Measurements from ENCODE around the gene FABP6.
"Not testable (repeated sequence)": the region's sequence is repeated elsewhere in the genome, so short reads cannot be mapped to it uniquely, and the experiment has no call there.

FABP6 gene, protein sequence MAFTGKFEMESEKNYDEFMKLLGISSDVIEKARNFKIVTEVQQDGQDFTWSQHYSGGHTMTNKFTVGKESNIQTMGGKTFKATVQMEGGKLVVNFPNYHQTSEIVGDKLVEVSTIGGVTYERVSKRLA

DNA sequence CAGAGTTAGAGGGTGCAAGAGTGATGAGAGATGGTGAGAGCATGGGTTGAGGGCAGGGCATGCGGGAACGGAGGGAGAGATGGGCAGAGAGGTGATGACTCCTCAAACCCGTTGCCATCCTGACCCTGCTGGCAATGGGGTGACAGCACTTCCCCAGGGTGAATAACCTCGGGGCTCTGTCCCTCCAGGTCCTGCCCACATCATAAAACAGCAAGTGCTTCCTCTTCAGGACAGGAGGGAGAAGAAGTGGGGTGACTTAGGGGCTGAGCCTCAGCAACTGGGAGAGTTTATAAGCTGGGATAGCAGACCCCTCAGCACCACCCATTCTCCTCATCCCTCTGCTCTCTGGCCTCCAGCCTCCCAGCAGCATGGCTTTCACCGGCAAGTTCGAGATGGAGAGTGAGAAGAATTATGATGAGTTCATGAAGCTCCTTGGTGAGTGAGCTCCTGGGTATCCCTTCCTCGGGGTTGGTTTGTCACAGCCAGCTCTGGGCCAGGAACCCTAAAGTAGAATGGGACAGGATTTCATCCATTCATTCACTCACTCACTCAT lies at the start of gene FABP6:
Gene FABP6, plus strand, starts transcription at position 317 of the 553 bp plus-strand sequence. Its CDS starts 52 bp downstream, at position 369.
- no peak for DNase-seq (ENCODE audit: low read depth in 3 of 3)

DNA sequence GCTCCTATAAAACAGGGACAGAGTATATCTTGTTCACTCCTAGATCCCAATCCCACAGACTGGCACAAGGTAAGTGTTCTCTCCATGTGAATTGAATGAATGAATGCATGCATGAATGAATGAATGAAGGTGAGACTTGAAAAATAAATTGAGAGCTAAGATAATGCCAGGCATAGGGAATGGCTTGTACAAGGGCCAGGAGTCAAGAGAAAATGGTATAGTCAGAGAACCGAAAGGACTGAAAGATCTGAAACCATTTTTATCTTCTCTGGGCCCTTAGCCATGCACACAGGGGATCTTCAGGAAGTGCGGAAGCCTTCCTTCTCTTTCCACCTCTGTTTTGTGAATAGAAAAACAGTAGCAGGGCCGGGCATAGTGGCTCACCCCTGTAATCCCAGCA lies 48.4 kb upstream of the FABP6 start:
- DNase-seq (ENCODE audit: low read depth in 3 of 3), result no peak

DNA sequence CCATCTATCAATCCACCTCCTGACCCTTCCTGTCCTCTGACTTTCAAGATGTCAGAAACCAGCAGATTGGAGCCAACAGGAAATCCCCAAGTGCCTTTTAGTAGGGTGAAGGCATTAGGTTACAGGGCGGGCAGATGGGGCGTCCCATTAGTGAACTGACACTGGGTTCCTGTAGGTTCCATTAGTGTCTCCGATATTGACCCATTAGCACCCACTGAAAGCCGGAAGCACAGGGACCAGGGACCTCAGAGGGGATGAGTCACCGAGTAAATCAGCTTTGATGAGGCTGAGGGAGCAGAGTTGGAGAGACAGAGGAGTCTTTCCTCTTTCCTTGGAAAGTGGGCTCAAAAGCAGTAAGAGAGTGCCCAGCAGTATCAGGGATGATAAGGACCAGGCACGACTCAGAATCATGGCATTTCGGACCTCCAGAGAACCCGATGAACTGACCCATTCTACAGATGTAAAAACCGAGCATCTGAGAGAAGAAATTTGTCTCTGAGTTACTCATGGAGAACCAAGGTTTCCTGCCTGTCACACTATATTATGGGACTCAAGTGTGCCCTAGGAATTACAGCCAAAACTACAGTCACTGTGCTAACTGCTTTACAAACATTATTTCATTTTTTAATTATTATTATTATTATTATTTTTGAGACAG lies 47.2 kb upstream of the FABP6 start:
- no peak for DNase-seq (ENCODE audit: low read depth in 3 of 3)

DNA sequence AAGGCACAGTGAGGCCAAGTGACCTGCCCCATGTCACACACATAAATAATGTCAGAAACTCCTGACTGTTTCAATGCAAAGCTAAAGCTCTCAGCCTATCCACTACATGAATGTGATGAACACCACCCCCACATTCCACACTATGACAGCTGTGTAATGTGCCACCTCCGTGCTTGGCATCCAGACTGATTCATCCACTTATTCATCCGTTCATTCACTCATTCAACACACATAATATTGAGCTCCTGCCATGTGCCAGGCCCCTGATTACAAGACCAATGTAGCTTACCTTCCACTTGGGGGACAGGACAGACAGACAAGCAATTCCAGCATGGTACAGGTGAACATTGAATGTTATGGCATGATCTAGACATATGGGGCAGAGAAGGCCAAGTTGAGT lies 46.2 kb upstream of the FABP6 start:
- DNase-seq (ENCODE audit: low read depth in 3 of 3), result no peak

DNA sequence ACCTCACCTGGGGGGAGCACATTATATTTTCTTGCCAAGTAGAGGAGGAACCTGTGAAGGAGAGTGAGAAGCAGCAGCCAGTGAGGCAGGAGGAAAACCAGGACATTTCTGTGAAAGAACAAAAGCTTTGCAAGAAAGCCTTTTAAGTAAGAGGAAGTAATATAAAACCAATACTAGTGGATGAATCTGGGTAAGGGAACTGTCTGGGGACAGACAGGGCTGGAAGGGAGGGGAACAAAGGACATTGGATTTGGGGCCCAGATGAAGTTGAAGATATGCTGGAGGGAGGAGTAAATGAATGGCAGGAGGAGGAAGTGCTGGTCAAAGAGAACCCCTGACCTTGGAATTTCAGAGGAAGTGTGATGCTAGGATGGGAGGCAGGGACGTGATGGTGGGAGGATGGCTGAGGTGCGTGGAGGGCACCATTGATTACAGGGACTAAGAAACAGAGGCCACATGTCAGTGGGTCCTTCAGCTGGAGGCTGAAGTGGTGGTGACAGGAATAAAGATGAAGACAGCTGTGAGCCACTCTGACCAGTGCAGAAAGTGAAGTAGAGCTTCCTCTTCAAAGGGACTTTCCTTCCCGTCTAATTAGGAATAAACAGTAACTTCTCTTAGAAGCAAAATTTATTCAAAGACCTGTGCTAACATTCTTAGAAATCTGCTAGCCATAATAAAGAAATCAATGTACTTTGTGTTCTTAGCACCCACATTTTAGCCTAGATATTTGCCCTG lies 43.5 kb upstream of the FABP6 start:
- no peak for DNase-seq (ENCODE audit: low read depth in 3 of 3)

DNA sequence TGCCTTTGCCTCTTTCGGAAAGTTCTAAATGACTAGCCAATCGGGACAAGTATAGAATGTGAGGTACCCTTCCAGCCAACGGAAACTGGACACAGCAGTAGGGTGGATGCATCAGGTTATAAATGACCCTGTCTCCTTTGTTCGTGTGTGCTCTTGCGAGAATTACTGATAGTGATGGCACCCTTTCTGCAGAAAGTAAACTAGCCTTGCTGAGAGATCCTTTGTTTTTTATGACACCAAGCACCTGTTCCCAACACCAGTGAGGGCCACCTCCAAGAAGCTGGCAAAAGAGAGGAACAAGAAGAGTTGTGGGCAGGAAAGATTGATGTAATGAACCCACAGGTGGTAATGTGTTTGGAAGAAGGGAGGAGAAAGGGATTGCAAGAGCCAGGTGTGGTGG lies 42.8 kb upstream of the FABP6 start:
- DNase-seq (ENCODE audit: low read depth in 3 of 3), result no peak

DNA sequence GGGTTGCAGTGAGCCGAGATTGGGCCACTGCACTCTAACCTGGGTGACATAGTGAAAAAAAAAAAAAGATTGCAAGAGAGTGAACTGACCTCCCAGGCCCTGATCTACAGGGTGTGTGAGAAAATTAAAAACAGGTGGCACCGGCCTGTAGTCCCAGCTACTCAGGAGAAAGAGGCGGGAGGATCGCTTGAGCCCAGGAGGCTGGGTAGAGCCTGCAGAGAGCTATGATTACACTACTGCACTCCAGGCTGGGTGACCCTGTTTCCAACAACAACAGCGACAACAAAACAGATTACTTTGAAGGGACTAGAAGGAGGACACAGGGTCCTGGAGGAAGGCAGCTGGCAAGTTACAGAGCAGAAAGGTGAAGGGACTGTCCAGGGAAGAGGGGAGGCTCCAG lies 42.2 kb upstream of the FABP6 start:
- DNase-seq (ENCODE audit: low read depth in 3 of 3), result no peak

DNA sequence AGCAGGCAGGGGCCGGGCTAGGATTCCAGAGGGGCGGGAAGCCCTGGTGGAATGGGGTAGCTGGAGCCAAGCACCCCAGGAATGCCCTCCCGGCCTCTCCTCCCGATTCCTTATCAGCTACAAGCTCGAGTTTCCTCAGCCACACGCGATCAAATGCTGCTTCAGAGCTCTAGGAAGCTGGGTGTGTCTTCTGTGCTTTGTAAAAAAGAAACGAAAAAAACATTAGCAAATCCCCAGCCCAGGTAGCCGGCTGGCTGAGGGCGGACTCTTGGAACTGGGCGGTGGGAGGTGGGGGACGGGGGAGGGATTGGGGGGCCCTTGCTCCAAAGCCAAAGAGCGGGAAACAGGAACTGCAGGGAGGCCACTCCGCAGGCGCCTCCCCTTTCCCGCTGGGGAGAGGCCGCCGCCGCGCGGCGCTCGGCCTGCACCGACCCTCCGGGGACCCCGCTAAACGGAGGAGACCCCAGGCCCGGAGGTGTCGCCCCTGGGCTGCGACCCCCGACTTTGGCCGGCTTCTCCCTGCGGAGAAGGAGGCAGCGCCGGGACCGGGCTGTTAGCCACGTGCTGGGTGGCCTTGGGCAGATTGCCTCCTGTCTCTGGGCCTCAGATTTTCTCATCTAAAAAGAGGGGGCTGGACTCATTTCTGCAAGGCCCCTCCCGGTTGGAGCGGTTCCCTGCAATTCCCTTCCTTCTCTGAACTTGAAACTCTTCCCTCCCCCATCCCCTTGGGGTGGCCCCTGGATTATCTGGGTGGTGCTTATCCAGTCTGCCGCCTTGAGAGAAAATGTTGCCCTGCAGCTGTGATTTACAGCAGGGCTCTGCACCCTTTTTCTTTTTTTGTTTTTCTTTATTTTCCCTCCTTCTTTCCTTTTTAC lies 40.9 kb upstream of the FABP6 start:
- DNase-seq (ENCODE audit: low read depth in 3 of 3), result no peak

DNA sequence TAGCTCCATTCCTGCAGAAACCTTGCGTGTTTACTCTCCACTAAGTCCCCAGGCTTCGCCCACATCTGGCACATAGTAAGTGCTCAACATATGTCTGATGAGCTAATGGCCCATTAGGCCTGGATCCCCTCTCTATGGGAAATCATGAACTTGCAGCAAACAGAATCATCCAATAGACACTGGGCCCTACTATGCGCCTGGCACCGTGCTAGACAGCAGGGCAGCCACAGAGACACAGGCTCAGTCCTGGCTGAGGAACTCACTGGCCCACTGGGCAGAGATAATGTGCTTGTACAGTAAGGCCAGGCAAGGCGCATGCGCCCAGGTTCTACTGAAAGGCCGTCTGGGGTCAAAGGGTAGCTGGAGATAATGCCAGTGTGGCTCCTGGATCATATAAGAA lies 36.9 kb upstream of the FABP6 start:
- DNase-seq (ENCODE audit: low read depth in 3 of 3), result no peak

DNA sequence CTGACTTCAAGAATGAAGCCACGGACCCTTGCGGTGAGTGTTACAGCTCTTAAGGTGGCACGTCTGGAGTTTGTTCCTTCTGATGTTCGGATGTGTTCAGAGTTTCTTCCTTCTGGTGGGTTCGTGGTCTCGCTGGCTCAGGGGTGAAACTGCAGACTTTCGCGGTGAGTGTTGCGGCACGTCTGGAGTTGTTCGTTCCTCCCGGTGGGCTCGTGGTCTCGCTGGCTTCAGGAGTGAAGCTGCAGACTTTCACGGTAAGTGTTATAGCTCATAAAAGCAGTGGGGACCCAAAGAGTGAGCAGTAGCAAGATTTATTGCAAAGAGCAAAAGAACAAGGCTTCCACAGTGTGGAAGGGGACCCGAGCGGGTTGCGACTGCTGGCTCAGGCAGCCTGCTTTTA lies 36.2 kb upstream of the FABP6 start:
- DNase-seq (ENCODE audit: low read depth in 3 of 3), result not testable (repeated sequence)

DNA sequence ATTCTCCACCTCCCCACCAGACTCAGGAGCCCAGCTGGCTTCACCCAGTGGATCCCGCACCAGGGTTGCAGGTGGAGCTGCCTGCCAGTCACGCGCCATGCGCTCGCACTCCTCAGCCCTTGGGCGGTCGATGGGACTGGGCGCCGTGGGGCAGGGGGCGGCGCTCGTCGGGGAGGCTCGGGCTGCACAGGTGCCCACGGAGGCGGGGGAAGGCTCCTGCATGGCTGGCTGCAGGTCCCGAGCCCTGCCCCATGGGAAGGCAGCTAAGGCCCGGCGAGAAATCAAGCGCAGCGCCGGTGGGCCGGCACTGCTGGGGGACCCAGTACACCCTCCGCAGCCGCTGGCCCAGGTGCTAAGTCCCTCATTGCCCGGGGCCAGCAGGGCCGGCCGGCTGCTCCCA lies 35.5 kb upstream of the FABP6 start:
- not testable (repeated sequence) for DNase-seq (ENCODE audit: low read depth in 3 of 3)

DNA sequence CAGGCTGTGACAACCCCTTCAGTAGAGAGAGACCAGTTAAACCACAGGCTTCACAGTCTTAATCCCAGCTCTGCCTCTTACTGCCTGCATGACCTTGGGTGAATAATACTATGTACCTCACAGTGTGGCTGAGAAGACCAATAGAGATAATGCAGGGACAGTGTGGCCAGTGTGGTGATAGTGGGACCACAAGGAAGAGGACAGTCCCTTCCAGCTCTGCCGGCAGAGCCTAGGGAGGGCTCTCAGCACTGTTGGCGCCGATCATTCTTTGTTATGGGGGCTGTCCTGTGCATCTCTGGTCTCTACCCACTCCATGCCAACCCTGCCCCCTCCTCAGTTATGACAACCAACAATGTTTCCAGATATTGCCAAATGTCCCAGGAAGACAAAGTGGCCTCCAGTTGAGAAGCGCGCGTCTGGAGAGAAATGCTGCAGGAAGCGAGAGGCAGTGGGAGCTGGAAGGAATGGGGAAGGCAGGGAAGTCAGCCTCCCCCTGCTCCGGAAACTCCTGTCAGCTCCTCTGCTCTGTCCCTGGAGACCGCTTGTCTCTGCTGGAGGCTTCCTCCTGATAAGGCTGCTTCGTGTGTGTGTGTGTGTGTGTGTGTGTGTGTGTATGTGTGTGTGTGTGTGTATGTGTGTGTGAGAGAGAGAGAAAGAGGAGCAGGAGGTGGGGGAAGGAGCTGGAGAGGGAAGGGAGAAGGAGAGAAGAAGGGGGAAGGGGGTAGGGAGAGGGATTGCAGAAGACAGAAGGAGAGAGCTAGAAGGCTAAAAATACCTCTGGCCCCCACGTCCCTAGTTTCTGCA lies 31.8 kb upstream of the FABP6 start:
- no peak for DNase-seq (ENCODE audit: low read depth in 3 of 3)

DNA sequence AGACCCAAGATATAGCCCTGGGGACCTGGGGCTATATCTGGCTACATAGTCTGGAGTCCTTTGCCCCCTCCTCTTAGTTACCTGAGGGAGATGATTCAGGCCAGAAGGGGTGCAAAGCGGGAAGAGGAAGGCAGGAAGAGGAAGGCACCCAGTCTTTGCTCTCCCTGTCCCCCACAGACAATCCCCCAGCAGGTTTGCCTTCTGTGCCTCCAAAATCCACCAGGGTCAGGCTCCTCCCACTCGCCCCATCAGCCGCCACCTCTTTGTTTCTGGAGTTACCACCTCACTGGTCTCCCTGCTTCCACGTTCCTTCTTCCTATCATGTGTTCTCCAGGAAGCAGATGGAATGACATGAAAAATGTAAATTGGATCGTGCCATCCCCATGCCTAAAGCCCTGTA lies 31.2 kb upstream of the FABP6 start:
- no peak for DNase-seq (ENCODE audit: low read depth in 3 of 3)

DNA sequence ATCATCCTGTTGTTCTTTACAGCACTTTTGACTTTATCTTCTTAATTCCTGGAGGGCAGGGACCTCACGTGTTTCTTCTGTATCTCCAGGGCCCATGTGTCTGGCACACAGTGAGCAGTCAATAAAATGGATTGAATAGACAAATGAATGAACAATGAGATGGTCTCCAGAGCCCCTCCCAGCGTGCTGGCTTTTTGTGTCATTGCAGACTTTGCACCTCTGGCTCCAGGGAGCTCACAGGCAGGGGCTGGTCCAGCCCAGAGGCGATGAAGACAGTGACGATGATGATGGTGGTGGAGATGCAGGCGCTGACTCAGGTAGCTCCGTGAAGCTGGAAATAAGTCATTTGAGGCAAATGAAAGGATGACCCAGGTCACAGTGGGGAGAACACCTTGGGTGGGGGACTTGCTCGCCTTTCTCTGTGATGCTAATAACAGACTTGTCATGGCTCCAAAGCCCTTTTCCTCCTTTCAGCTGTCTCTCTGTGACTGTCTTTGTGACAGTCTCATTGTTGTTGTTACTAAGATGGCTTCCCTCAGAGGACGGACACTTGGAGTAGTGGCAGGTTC lies 30.4 kb upstream of the FABP6 start:
- no peak for DNase-seq (ENCODE audit: low read depth in 3 of 3)

DNA sequence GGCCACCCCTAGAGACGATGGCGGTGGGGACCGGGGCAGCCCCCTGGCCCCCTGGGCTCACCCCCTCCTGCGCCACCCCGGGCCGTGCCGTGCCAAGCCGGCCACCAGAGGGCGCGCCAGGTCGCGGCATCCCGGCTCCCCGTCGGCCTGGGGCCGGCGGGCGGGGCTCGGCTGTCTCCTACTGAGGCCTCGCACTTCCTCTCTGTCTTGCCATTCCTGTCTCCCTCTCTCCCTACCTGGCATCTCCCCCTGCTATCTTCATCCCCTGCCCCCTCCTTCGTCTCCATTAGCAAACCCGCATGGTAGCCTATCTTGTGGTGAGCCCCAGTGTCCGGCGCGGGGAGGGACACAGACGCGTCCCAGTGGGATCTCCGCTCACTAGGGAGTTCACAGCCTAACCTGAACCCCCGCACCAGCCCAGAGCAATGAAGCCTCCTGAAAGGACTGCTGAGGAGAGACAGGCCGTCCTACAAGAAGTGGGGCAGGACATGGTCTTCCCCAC lies 29.8 kb upstream of the FABP6 start:
- DNase-seq (ENCODE audit: low read depth in 3 of 3), result peak; percentile 43 to 54 (median 52)

DNA sequence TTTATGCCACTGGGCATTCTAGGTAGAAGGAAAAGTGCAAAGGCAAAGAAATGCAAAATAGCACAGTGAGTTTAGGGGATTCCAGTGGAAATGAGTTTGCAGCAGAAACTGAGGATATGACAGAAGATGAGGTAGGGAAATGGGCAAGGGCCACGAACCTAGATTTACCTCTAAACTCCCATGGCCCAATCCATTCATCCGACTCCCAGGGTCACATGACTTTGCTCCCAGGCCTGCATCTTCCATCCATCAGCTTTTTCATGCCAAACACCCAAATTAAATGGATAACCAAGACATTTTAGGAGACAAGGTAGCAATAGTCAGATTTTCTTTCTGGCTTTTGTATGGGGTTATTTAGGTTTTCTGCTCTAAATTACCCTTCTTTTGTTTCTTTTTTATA lies 22.2 kb upstream of the FABP6 start:
- DNase-seq (ENCODE audit: low read depth in 3 of 3), result no peak

DNA sequence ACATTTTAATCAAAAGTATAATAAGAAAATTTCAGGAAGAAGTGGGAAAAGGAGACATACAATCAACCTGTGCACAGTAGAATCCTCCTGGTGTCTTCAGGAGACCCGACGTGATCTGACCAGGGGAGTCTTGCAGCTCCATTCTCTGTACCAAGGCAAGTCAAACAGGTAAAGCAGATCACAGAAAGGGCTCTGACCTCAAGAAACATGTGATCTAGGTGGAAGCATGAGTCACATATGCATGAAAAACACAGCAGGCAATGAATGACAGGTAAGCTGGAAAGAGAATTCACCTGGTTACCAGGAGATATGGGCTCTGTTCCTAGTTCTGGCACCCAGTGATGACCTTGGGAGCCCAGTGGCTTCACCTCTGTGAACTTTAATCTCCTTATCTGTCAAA lies 19.4 kb upstream of the FABP6 start:
- DNase-seq (ENCODE audit: low read depth in 3 of 3), result no peak

DNA sequence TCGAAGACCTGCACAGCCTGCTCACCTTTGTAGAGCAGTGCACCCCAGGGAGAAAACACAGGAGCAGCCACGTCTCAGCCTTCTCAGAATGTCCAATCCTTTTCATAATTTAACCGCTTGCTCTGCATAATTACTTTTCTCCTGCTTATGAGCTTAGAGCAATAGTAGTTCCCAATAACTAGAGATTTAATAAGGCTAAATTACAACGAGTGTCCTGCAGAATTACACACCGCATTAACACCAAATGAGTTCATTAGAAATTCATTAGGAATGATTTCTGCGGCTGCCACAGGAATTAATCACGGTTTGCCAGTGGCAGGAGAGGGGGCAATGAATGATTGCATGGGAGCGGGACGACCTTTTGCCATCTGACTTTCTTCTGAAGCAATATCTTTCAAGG lies 18.7 kb upstream of the FABP6 start:
- no peak for DNase-seq (ENCODE audit: low read depth in 3 of 3)

DNA sequence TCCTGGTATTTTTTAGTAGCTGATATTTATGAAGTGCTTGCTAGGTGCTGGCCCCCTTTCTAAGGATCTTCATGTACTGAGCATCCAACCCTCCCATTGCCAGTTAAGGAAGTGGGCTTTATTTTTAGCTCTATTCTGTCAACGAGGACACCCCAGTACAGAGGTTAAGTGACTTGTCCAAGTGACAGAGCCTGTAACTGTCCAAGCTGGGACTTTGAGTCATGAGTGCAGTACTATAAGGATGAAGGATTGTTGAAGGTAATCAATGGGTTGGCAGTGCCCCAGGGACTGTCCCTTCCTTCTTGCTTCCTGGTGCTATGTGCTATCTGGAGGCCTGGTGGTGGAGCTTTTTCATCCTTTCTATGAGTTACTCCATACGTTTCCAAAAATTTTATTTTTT lies 18.0 kb upstream of the FABP6 start:
- no peak for DNase-seq (ENCODE audit: low read depth in 3 of 3)

DNA sequence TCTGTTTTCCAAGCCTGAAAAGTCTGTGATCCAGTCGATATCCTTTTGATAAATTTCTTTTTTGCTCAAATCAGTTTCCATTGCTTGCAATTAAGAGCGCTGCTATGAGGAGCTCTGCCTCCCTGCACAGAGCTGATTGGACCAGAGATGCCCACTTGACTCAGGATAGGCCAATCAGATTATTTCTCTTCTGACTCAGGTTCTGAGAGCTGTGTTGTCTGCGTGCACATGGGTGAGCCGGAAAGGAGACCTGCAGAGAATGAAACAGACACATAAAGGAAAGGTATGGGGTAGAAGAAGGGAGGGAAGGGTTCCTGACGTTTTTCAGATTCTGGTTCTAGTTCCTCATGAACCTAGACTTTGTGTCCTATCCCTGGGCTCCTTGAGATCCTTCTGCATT lies 15.8 kb upstream of the FABP6 start:
- no peak for DNase-seq (ENCODE audit: low read depth in 3 of 3)

DNA sequence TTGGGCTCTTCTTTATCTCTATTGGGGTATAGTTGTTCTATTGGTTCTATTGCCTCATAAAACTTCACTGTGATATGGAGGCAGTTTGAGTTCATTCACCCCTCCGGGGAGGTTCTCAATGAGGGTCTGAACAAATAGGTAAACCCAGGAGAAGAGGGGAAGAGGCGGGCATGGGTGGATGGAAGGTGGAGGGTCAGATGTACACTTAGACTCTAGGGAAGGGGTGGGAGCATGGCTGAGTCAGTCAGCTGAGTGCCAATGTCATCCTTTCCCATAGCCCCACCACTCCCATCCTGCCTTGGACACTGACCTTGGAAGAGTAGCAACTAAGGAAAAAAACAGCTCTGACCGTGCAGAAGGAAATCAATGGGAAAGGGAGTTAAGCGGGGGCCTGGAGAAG lies 9.9 kb upstream of the FABP6 start:
- no peak for DNase-seq (ENCODE audit: low read depth in 3 of 3)

All from stimulated activated CD4-positive, alpha-beta T cell treated with anti-CD3 and anti-CD28 coated beads, TNF-alpha, amount 100 ng/mL, for 4 hours (primary cell).